AG04449 (cell line): ENCODE results near the gene PLBD1.

Experiments used
- CTCF ChIA-PET: fragments of 350-600 bp; formaldehyde crosslinking; extraction: SDS; loops from one replicate; lab custom pipeline; 2021; ENCODE audit warnings: antibody characterized with exemption; lab: Yijun Ruan, JAX
- POLR2A ChIA-PET: fragments of 400-600, 350-600 bp; formaldehyde crosslinking; extraction: SDS; loops from one replicate; lab custom pipeline; 2020; ENCODE audit warnings: antibody characterized with exemption, inconsistent platforms; lab: Yijun Ruan, JAX
- DNase-seq: peaks from one replicate; pipeline ENCODE4 v3.0.0-alpha.2; 2010; ENCODE audit warnings: low read depth, low spot score
- H3K4me3 ChIP-seq: 2 replicates; pipeline ENCODE4 v1.5.1; 2011; ENCODE audit warnings: low read depth, mild to moderate bottlenecking, control low read depth, low read length
- CTCF ChIP-seq: IDR thresholded peaks from one replicate; pipeline ENCODE4 v1.5.1; 2011; ENCODE audit warnings: mild to moderate bottlenecking, moderate library complexity, low read length, control low read depth, inconsistent platforms; ENCODE audit not compliant: insufficient read depth; ENCODE audit errors: missing control alignments

PLBD1 gene

GRCh38 chr12:14505626-14506596 lies 61.8 kb downstream of the PLBD1 start:
- no peak for TF ChIP-seq CTCF
- DNase-seq: no peak
- ChIA-PET CTCF (interaction anchor here (1.2 to 1.3 kb wide), 2 partner anchors 268 kb away, joined by 5 to 9 read pairs; no protein-coding TSS in a partner anchor), POLR2A (no interaction called here)
- H3K4me3 ChIP-seq: no peak overlapping the region

GRCh38 chr12:14495326-14495725 lies 72.4 kb downstream of the PLBD1 start:
- TF ChIP-seq CTCF: no peak
- ChIA-PET CTCF (no interaction called here), POLR2A (no interaction called here)
- H3K4me3 ChIP-seq: no peak overlapping the region
- DNase-seq: no peak

- POLR2A ChIA-PET: no interaction called here
- no peak overlapping the region for H3K4me3 ChIP-seq
- CTCF ChIA-PET: no interaction called here
- no peak for DNase-seq
- TF ChIP-seq CTCF: no peak
These were observed 84.8 kb downstream of the PLBD1 start for GRCh38 chr12:14482886-14483285.

GRCh38 chr12:14482361-14482760 lies 85.3 kb downstream of the PLBD1 start:
- ChIA-PET POLR2A (no interaction called here), CTCF (interaction anchor here (1.2 kb wide), 1 partner anchor 31 kb away, joined by 3 read pairs; no protein-coding TSS in a partner anchor)
- H3K4me3 ChIP-seq: no peak overlapping the region
- DNase-seq: no peak
- no peak for TF ChIP-seq CTCF

GRCh38 chr12:14481201-14481600 lies 86.5 kb downstream of the PLBD1 start:
- DNase-seq: no peak
- H3K4me3 ChIP-seq: no peak overlapping the region
- POLR2A ChIA-PET: interaction anchor here (1.2 kb wide), 1 partner anchor 34 kb away, joined by 4 read pairs; no protein-coding TSS in a partner anchor
- CTCF ChIA-PET: interaction anchor here (1.2 to 1.4 kb wide), 2 partner anchors 29 to 226 kb away, joined by 3 to 4 read pairs; no protein-coding TSS in a partner anchor
- TF ChIP-seq CTCF: no peak

GRCh38 chr12:14479004-14479403 lies 88.7 kb downstream of the PLBD1 start:
- no peak for TF ChIP-seq CTCF
- POLR2A ChIA-PET: no interaction called here
- H3K4me3 ChIP-seq: no peak overlapping the region
- CTCF ChIA-PET: interaction anchor here (1.0 kb wide), 1 partner anchor 25 kb away, joined by 3 read pairs; no protein-coding TSS in a partner anchor
- no peak for DNase-seq
